ENCODE results near the gene ZNF761.
"Not testable (repeated sequence)": the region's sequence is repeated elsewhere in the genome, so short reads cannot be mapped to it uniquely, and the experiment has no call there.

ZNF761 gene

DNA sequence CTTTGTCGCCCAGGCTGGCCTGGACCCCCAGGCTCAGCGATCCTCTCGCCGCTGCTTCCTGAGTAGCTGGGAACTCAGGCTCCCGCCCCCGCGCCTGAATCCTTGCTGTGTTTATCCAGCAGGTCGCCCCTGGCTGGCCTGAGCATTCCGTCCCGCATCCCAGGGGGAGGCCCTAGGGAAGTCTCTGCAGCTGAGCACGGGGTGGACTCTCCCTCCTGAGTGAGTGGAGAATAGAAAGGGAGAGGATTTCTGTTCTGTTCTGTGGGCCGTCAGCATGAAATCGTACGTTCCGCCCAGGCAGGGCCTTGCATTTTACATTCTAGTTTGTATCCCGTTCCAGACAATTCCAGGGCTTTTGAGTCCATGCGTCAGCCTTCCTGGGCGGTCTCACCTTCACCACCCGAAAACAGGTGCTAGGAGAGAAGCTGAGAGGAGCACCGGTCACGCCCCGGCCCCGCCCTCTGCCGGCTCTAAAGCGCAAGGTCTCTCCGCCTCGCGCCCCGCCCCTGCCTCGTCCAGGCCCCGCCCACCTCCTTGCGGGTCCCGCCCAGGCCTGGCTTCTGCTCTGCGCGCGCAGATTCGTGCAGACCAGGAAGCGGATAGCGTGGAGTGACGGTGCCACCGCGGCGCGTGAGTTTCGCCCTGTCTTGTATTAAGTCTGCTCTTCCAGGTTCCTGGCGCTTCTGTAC, at the start of gene ZNF761:
ZNF761 (plus strand) TSS at position 586 of the 689 bp plus-strand sequence. CDS start 15,285 bp downstream, outside the sequence.
- no peak for FAIRE-seq

DNA sequence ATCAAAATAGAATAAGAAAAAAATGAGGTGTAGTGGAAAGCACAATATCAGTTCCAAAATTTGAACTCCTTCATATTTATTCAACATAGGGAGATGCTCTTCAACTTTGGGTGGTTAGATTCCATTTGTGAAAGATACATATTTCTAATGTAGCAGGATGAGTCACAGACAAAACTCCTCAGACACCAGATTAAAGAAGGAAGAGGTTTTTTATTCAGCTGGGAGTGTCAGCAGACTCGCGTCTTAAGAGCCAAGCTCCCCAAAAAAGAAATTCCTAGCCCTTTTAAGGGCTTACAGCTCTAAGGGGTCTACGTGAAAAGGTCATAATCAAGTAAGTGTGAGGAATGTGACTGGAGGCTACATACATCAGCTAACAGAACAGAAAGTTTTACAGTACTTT, 43.6 kb upstream of the ZNF761 start:
- FAIRE-seq = no peak

DNA sequence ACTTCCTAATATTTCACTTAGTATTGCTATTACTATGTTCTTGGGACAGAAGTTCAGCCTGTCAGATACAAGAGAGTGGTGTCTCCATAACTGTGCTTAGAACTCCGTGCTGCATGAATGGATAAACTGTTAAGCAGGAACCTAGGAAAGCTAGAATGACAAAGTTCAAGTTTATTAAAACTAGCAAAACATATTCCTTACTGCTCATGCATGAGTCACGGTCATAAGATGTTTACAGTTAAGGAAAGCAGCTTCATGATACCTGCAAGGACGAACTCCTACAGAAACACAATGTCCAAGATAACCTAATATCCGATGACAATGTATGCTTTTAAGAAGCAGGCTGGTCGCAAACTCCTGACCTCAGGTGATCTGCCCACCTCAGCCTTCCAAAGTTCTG, 42.9 kb upstream of the ZNF761 start:
- FAIRE-seq = no peak

DNA sequence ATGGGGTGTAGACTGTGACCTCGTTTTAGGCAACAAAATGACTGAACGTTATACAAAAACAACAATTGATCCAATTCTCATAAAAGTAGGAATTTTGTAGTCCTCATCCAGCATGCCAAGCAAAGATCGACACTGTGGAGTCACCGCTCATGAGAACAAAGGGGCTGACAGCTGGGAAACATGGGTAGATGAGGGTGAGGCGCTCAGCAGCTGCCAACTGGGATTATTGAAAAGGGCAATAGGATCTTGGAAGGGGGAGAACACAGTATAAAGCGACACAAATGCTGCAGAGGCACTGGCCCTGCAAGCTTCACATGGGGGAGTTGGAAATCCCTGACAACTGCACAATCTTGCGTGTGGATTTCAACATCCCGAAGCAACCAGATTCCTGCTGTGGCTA, 42.2 kb upstream of the ZNF761 start:
- FAIRE-seq = no peak

DNA sequence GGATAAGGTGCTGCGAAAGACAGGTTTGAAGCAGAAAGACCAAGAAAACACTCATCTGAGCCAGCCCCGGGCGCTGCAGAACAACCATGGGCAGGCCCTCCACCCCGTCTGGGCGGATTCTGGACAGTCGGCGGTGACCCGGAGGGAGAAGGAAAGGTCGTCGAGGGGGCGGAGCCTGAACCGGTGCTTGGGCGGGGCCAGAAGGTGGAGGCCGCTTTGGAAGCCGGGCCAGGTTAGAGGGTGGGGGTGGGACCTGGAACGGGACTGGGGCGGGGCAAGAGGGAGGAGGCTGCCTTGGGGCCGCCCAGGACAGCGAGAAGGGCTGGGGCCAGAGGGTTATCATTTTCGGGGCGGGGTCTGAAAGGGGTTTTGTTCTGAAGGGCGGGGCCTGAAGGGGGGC, 41.8 kb upstream of the ZNF761 start:
- FAIRE-seq = no peak

DNA sequence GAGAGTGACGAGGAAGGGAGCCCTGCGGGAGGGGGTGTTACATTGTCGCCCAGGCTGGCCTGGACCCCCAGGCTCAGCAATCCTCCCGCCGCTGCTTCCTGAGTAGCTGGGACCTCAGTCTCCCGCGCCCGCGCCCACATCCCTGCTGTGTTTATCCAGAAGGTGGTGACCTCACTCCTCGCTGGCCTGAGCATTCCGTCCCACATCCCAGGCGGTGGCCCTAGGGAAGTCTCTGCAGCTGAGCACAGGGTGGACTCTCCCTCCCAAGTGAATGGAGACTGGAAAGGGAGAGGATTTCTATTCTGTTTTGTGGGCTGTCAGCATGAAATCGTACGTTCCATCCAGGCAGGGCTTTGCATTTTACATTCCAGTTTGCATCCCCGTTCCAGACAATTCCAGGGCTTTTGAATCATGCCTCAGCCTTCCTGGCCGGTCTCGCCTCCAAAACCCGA, 37.2 kb upstream of the ZNF761 start:
- FAIRE-seq = no peak

DNA sequence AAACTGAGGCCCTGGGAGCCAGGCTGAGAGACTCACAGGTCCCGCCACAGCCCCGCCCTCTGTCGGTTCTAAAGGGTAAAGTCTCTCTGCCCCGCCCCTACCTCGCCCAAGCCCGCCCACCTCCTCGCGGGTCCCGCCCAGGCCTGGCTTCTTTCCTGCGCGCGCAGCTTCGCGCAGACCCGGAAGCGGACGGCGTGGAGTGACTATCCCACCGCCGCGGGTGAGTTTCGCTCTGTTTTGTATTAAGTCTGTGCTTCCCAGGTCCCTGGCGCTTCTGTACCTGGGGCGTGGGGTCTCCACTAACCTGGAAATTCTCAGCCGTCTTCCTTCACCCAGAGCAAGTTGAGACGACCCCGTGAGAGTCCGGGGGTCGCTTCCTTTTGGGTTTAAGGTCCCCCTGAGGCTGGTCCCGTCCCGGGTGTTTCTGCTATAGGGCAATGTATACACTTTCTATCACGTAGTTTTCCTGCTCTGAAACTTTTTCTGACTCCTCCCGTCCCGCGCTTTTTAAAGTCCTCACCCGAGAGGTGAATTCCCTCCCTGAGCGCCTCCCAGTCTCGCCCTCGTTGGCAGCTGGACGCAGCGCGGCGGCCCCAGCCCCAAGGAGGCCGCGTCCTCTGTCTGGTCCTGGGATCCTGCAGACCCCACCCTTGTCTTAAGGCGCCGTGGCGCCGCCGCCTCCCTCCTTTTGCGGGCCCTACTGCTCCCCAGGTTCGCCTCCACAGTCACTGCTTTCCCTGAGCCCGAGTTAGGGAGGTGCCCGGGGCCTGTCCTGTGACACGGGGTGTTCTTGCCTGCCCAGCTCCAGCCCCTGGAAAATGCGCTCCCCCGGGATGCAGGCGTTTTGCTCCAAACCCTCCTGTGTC, 36.6 kb upstream of the ZNF761 start, which contains the start of gene ZNF765:
ZNF765 (plus strand) TSS at position 176 of the 866 bp plus-strand sequence. CDS start 2,867 bp downstream, outside the sequence.
- FAIRE-seq = peak; percentile 14

DNA sequence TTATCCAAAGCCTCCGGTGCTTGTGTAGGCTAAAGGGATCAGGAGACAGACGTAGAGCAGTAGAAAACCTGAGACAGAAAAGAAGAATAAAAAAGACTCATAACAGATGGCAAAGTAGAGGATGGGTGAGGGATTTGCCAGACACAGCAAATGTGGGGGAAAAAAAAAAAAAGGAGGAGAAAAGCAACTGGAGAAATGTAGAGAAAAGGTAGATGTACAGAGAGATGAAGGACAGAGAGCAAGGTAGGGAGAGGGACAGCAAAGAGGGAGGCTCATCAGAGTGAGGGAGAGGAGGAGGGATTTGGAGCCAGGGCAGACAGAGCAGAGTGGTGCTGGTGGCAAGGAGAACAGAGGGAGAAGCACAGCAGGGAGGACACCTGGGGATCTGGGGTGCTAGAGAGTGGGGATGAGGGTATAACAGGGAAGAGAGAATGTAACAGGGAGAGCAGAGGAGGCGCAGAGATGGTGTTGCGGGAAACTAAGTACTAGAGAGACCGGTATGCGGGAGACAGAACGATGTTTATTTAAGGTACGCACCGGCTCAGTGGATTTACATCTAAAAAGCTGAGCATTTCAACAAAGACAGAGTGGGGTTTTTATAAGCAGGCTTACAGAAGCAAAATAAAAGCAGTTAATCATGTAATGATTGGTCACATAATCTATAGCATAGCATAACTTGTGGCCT, 35.8 kb upstream of the ZNF761 start:
- not testable (repeated sequence) for FAIRE-seq

DNA sequence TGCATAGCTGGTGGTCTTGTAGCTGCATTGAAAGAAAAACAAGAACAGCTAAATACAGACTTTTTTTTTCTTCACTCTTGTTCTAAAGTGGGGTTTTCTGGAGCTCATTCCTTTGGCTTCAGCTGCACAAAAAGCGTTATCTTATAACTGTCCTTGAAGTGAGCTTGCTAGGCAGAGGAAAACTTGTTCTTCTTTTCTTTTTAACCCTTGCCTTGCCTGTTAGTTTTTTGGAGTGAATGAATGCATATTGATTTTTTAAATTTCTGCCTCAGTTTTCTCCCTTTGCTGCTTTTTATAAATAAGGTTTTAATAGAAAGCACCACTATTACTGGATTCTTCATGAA, 35.3 kb upstream of the ZNF761 start:
- FAIRE-seq = no peak

DNA sequence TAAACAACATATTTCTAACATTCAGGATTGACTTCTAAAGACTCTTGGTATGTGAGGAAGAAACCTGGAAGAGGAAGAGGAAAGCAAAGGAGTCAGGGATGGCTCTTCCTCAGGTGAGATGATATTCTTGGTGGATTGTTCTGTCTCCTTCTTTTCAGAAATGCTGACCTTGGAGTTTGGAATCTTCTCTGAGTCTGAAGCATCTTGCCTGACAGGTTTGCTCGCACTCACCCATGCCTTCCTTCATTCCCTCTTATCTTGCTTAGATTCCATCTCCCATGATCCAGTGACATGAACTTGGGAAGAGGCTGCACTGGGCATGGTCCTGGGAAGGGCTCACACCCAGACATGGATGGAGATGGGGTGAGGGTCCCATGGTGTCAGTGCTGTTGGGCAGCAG, 33.9 kb upstream of the ZNF761 start:
- FAIRE-seq = not testable (repeated sequence)

DNA sequence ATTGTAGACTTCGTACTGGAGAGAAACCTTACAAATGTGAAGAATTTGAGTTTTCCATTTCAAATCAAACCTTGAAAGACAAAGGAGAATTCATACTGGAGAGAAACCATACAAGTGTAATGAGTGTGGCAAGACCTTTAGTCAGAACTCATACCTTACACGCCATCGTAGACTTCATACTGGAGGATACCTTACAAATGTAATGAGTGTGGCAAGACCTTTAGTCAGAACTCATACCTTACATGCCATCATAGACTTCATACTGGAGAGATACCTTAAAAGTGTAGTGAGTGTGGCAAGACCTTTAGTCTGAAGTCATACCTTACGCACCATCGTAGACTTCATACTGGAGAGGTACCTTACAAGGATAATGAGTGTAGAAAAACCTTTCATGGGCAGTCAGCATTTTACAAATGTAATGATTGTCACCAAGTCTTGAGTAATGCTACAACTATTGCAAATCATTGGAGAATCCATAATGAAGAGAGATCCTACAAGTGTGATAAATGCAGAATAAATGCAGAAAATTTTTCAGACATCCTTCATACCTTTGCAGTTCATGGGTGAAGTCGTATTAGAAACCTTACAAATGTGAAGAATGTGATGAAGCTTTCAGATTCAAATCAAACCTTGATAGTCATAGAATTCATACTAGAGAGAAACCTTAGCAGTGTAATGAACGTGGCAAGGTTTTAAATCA, 22.1 kb upstream of the ZNF761 start:
- FAIRE-seq = no peak

DNA sequence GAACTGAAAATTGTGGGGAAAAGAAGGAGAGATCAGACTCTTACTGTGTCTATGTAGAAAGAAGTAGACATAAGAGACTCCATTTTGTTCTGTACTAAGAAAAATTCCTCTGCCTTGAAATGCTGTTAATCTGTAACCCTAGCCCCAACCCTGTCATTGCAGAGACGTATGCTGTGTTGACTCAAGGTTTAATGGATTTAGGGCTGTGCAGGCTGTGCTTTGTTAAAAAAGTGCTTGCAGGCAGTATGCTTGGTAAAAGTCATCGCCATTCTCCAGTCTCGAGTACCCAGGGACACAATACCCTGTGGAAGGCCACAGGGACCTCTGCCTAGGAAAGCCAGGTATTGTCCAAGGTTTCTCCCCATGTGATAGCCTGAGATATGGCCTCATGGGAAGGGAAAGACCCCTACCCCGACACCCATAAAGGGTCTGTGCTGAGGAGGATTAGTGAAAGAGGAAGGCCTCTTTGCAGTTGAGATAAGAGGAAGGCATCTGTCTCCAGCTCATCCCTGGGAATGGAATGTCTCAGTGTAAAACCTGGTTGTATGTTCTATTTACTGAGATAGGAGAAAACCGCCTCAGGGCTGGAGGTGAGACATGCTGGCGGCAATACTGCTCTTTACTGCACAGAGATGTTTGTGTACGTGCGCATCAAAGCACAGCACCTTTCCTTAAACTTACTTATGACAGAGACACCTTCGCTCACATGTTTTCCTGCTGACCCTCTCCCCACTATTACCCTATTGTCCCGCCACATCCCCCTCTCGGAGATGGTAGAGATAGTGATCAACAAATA, 11.1 kb upstream of the ZNF761 start:
- not testable (repeated sequence) for FAIRE-seq

DNA sequence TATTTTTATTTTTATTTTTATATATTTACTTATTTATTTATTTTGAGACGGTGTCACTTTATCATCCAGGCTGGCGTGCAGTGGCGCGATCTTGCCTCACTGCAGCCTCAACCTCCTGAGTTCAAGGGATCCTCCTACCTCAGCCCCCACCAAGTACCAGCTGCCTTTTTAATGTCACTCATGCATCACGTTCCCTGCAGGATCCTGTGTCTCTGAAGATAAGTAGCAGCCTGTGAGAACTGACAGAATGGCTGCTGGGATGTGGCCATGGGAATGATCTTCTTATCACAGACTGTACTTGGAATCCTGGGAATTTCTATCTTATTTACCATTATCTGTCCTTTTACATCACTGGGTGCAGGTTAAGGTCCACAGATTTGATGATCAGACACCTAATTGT, 9.2 kb upstream of the ZNF761 start:
- FAIRE-seq = no peak

DNA sequence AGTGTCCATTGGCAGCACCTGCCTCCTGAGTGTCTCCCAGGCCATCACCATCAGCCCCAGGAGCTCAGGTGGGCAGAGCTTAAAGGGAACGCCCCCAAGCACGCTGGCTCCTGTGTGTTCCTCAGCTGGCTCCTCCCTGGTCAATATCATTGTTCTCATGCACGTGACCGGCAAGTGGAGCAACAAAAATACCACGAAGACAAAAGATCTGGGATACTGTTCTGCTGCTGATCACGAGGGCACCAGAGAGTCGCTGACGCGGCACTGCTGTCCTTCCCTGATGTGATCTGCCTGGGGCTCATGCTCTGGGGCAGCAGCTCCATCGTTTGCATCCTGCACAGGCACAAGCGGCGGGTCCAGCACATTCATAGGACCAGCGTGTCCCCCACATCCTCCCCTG, 8.7 kb upstream of the ZNF761 start:
- not testable (repeated sequence) for FAIRE-seq

DNA sequence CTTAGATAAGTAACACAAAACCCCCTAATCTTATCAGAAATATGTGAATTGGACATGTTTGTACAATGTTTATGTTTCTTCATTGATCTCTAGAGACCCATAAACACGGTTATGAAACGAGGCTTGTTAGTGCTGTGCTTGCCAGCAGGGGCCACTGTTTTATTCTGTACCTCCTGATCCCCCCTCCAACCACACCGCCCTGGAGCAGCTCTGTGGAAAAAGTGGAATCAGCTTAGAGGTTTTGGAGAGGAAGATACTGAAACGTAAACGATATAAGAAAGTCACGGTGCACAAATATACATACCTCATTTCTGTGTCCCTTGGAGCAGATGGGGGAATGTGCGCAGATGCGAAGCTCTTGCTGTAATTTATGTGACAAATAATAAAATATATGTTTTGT, 8.1 kb upstream of the ZNF761 start:
- FAIRE-seq = not testable (repeated sequence)

DNA sequence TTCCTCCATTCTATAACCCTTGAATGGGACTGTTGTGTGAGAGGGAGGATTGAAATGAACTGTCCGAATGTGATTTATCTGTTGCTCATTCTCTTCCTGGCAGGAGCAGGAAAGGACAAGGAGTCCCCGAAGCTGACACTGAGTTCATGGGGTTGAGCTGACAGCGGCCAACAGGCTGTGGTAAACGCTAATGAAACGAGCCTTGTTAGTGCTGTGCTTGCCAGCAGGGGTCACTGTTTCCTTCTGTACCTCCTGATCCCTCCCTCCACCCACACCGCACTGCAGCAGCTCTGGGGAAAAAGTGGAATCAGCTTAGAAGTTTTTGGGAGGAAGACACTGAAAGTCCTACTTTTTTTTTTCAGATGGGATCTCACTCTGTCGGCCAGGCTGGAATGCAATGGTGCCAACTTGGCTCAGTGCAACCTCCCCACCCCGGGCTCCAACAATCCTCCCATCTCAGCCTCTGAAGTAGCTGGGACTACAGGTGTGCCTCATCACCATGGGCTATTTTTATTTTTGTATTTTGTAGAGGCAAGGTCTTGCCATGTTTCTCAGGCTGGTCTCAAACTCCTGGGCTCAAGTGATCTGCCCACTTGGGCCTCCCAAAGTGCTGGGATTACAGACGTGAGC, 6.7 kb upstream of the ZNF761 start:
- no peak for FAIRE-seq

DNA sequence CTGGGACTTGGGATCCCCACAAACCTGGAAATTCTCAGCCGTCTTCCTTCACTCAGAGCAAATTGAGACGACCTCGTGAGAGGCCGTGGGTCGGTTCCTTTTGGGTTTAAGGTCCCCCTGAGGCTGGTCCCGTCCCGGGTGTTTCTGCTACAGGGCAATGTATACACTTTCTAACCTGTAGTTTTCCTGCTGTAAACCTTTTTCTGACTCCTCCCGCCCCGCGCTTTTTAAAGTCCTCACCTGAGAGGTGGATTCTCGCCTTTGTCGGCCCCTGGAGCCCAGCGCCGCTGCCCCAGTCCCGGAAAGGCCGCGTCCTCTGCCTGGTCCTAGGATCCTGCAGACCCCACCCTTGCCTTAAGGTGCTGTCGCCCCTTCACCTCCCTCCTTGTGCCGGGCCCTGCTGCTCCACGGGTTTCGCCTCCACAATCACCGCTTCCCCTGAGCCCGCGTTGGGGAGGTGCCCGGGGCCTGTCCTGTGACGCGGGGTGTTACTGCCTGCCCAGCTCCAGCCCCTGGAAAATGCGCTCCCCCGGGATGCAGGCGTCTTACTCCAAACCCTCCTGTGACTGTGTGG, 391 bp downstream of the ZNF761 start:
- FAIRE-seq = no peak

DNA sequence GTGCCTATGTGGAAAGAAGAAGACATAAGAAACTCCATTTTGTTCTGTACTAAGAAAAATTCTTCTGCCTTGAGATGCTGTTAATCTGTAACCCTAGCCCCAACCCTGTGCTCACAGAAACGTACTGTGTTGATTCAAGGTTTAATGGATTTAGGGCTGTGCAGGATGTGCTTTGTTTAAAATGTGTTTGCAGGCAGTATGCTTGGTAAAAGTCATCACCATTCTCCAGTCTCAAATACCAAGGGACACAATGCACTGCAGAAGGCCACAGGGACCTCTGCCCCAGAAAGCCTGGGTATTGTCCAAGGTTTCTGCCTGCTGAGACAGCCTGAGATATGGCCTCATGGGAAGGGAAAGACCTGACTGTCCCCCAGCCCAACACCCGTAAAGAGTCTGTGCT, 12.0 kb downstream of the ZNF761 start:
- FAIRE-seq = not testable (repeated sequence)

DNA sequence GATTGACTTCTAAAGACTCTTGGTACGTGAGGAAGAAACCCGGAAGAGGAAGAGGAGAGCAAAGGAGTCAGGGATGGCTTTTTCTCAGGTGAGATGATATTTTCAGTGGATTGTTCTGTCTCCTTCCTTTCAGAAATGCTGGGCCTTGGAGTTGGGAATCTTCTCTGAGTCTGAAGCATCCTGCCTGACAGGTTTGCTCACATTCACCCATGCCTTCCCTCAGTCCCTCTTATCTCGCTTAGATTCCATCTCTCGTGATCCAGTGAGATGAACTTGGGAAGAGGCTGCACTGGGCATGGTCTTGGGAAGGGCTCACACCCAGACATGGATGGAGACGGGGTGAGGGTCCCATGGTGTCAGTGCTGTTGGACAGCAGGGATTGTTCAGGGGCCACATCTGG, 15.4 kb downstream of the ZNF761 start:
- FAIRE-seq = not testable (repeated sequence)

DNA sequence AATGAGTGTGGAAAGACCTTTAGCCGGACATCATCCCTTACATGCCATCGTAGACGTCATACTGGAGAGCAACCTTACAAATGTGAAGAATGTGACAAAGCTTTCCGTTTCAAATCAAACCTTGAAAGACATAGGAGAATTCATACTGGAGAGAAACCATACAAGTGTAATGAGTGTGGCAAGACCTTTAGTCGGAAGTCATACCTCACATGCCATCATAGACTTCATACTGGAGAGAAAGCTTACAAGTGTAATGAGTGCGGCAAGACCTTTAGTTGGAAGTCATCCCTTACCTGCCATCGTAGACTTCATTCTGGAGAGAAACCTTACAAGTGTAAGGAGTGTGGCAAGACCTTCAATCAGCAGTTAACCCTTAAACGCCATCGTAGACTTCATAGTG, 24.0 kb downstream of the ZNF761 start:
- FAIRE-seq = no peak

DNA sequence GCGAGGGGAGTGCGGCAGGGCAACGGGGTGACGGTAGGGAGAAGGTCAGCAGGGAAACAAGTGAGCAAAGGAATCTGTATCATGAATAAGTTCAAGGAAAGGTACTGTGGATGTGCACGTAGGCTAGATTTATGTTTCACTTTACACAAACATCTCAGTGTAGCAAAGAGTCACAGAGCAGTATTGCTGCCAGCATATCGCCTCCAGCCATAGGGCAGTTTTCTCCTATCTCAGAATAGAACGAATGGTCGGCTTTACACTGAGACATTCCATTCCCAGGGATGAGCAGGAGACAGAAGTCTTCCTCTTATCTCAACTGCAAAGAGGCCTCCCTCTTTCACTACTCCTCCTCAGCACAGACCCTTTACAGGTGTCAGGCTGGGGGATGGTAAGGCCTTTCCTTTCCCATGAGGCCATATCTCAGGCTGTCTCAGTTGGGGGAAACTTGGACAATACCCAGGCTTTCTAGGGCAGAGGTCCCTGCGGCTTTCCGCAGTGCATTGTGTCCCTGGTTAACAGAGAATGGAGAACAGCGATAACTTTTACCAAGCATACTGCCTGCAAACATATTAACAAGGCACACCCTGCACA, 28.4 kb downstream of the ZNF761 start:
- FAIRE-seq = not testable (repeated sequence)

Data from A204.1 (cell line).